ENCODE data around the gene DLEU7. TPM values are rescaled to one million over a fixed set of nuclear protein-coding genes. Genes with fewer than 3 reads are reported as not detected.

DLEU7 gene
- total RNA-seq (2016; rRNA removed; fragmentation: Illumina TruSeq; extraction: Trizol), result not detected in 2 replicates
- total RNA-seq (2016; cell fraction: cytosol; rRNA removed; fragmentation: Illumina TruSeq; extraction: Trizol; ENCODE audit: low read depth), result not detected in 2 replicates
- not detected in 2 replicates for total RNA-seq (2016; cell fraction: insoluble cytoplasmic fraction; rRNA removed; fragmentation: Illumina TruSeq; extraction: Trizol)
- not detected in 2 replicates for total RNA-seq (2016; cell fraction: membrane; rRNA removed; fragmentation: Illumina TruSeq; extraction: Trizol)
- total RNA-seq (2016; cell fraction: nucleus; rRNA removed; fragmentation: Illumina TruSeq; extraction: Trizol), result not detected in 2 replicates
- polyA plus RNA-seq (2011; rRNA removed), result not detected in 2 replicates
- not detected in 2 replicates for polyA plus RNA-seq (2011; cell fraction: cytosol; rRNA removed)
- not detected in 2 replicates for polyA plus RNA-seq (2011; cell fraction: nucleus; rRNA removed)
- polyA plus RNA-seq (2012), result 0.75 and 1.3 TPM in 2 replicates
- not detected in 2 replicates for polyA plus RNA-seq (2016; cell fraction: cytosol; fragmentation: Illumina TruSeq; extraction: Trizol; ENCODE audit: low read depth)
- polyA plus RNA-seq (2016; cell fraction: insoluble cytoplasmic fraction; fragmentation: Illumina TruSeq; extraction: Trizol; ENCODE audit: low read depth), result not detected in 2 replicates
- polyA plus RNA-seq (2016; cell fraction: membrane; fragmentation: Illumina TruSeq; extraction: Trizol; ENCODE audit: low read depth), result not detected in 2 replicates
- not detected in 2 replicates for polyA plus RNA-seq (2016; cell fraction: nucleus; fragmentation: Illumina TruSeq; extraction: Trizol; ENCODE audit: insufficient read depth, low read depth)
- not detected in 2 replicates for polyA minus RNA-seq (2011; rRNA and poly(A)+ RNA removed; ENCODE audit: low replicate concordance)
- not detected in 2 replicates for polyA minus RNA-seq (2011; cell fraction: cytosol; rRNA and poly(A)+ RNA removed)
- 0.13 and 0.50 TPM in 2 replicates for polyA minus RNA-seq (2011; cell fraction: nucleus; rRNA and poly(A)+ RNA removed)
- Bru-seq, nascent RNA, result not detected
- not detected for BruChase-seq, experiment 1, labeled RNA remaining after a 6-hour chase
- BruChase-seq, experiment 2, labeled RNA remaining after a 2-hour chase, result percentile 4 among the genes with signal in this experiment
- long read RNA-seq, experiment 1, result 0 reads
- long read RNA-seq, experiment 2, result 0 reads

DNA sequence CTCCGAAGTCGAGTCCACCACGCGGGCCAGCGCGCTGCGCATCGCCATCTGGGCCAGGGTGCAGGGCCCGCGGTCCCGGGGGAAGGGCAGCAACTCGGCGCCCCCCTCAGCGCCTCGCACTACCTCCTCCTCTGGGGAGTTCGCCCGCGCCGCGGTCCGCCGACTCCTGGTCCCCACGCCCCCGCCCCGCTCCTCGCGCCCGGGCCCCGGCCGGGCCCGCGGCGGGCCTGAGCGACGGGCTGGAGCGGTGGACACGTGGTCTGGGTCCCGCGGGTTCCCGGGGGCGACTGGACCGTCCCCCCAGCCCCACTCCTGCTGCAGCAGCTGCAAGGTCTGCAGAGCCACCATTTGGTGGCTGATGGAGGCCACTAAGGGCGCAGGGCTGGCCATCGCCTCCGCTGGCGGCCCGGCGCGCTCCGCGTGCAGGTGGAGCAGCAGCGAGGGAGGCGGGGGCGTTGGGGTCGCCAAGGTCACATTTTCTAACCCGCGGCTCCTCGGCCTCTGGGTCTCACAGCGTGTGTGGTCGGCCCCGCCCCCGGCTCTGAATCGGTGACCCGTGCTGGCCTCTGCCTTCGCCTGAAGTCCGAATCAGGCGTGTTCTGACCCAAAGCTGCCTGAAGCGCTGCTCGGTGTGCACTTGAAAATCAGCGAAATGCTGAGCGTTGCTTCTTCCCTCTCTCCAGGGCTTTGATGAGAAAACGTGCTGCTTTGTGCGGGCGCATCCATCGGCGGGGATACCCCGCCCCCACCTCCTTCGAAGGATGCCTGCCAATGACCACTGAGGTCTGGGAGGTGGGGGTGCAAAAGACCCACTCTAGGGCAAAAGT, at the start of gene DLEU7:
Gene DLEU7, minus strand, starts transcription at position 436 of the 827 bp plus-strand sequence. Its CDS starts 46 bp downstream, at position 390.
- Histone ChIP-seq H4K20me1 (ENCODE audit: insufficient read depth, low read length) (no peaks in the 10 kb centered on the region), H2AFZ (ENCODE audit: low read length) (no peak within 1 kb of the TSS), H3K9ac (ENCODE audit: insufficient read depth, low read depth, low read length) (no peak within 1 kb of the TSS), H3K4me1 (ENCODE audit: insufficient read depth, low read length) (no peaks in the 10 kb centered on the region), H3K36me3 (replicated peaks in 1 of 2; ENCODE audit: control insufficient read depth in 1 of 2, insufficient read depth in 2 of 2, low read length in 2 of 2) (no peaks in the 10 kb centered on the region), H3K27ac (ENCODE audit: extremely low read length, insufficient read depth, low read length) (no peak within 1 kb of the TSS), H3K79me2 (ENCODE audit: insufficient read depth, low read length) (no peaks in the 10 kb centered on the region), H3K9me3 (ENCODE audit: low read length) (no peaks in the 10 kb centered on the region), H3K4me2 (ENCODE audit: low read depth, low read length) (no peak within 1 kb of the TSS), H3K27me3 (ENCODE audit: control insufficient read depth in 1 of 2, insufficient read depth in 2 of 2, low read length in 2 of 2) (no peaks in the 10 kb centered on the region), H3K4me3 (replicated peaks in 1 of 3; ENCODE audit: insufficient read depth in 1 of 3, low read depth in 2 of 3, low read length in 3 of 3) (no peak within 1 kb of the TSS)
- ATAC-seq (no peak), FAIRE-seq (no peak), DNase-seq (ENCODE audit: low spot score) (no peak)
- no TSS peak for BruUV-seq (replicated peaks)
- intact Hi-C loops (cut with micrococcal nuclease; ENCODE audit: unreplicated experiment), result no loop called here
- in situ Hi-C loops (cut with HindIII; ENCODE audit: extremely low pct_ligation_motif_present, low pct_unique_long_range_greater_than_20kb), result no loop called here
- ChIA-PET CTCF (ENCODE audit: low intra/inter-chr PET ratio, low total read pairs) (no interaction called here), POLR2A (no interaction called here)
- TF ChIP-seq KDM1A (CRISPR knock-in tag; IDR thresholded peaks at IDR 0.05) (no peak), ZNF547 (CRISPR knock-in tag; IDR thresholded peaks at IDR 0.05) (no peak), ZFP37 (CRISPR knock-in tag; IDR thresholded peaks at IDR 0.05; ENCODE audit: borderline replicate concordance) (no peak), ZNF20 (CRISPR knock-in tag; IDR thresholded peaks at IDR 0.05) (no peak), ATRX (CRISPR knock-in tag; IDR thresholded peaks at IDR 0.05; ENCODE audit: borderline replicate concordance) (no peak), ATF1 (CRISPR knock-in tag; IDR thresholded peaks at IDR 0.05) (no peak)
- TF ChIP-seq, protein P1, sequence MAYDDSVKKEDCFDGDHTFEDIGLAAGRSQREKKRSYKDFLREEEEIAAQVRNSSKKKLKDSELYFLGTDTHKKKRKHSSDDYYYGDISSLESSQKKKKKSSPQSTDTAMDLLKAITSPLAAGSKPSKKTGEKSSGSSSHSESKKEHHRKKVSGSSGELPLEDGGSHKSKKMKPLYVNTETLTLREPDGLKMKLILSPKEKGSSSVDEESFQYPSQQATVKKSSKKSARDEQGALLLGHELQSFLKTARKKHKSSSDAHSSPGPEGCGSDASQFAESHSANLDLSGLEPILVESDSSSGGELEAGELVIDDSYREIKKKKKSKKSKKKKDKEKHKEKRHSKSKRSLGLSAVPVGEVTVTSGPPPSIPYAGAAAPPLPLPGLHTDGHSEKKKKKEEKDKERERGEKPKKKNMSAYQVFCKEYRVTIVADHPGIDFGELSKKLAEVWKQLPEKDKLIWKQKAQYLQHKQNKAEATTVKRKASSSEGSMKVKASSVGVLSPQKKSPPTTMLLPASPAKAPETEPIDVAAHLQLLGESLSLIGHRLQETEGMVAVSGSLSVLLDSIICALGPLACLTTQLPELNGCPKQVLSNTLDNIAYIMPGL (CRISPR knock-in tag; IDR thresholded peaks at IDR 0.05; ENCODE audit: borderline replicate concordance in 1 of 2, low read depth in 1 of 2), result no peak
- TF ChIP-seq, protein P2, sequence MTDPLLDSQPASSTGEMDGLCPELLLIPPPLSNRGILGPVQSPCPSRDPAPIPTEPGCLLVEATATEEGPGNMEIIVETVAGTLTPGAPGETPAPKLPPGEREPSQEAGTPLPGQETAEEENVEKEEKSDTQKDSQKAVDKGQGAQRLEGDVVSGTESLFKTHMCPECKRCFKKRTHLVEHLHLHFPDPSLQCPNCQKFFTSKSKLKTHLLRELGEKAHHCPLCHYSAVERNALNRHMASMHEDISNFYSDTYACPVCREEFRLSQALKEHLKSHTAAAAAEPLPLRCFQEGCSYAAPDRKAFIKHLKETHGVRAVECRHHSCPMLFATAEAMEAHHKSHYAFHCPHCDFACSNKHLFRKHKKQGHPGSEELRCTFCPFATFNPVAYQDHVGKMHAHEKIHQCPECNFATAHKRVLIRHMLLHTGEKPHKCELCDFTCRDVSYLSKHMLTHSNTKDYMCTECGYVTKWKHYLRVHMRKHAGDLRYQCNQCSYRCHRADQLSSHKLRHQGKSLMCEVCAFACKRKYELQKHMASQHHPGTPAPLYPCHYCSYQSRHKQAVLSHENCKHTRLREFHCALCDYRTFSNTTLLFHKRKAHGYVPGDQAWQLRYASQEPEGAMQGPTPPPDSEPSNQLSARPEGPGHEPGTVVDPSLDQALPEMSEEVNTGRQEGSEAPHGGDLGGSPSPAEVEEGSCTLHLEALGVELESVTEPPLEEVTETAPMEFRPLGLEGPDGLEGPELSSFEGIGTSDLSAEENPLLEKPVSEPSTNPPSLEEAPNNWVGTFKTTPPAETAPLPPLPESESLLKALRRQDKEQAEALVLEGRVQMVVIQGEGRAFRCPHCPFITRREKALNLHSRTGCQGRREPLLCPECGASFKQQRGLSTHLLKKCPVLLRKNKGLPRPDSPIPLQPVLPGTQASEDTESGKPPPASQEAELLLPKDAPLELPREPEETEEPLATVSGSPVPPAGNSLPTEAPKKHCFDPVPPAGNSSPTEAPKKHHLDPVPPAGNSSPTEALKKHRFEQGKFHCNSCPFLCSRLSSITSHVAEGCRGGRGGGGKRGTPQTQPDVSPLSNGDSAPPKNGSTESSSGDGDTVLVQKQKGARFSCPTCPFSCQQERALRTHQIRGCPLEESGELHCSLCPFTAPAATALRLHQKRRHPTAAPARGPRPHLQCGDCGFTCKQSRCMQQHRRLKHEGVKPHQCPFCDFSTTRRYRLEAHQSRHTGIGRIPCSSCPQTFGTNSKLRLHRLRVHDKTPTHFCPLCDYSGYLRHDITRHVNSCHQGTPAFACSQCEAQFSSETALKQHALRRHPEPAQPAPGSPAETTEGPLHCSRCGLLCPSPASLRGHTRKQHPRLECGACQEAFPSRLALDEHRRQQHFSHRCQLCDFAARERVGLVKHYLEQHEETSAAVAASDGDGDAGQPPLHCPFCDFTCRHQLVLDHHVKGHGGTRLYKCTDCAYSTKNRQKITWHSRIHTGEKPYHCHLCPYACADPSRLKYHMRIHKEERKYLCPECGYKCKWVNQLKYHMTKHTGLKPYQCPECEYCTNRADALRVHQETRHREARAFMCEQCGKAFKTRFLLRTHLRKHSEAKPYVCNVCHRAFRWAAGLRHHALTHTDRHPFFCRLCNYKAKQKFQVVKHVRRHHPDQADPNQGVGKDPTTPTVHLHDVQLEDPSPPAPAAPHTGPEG (CRISPR knock-in tag; IDR thresholded peaks at IDR 0.05), result no peak
- 93% methylated on average over 33 of the region's 78 CpGs for WGBS (ENCODE audit: low lambda C conversion rate)
